HEK293 (cell line): ENCODE results near the gene RBM4B.

Source experiments
- CTCF ChIA-PET: fragments of 350-600 bp; formaldehyde crosslinking; extraction: SDS; loops from one replicate; lab custom pipeline; 2021; ENCODE audit warnings: antibody characterized with exemption; lab: Yijun Ruan, JAX
- POLR2A ChIA-PET: fragments of 300-600 bp; formaldehyde crosslinking; extraction: SDS; loops from one replicate; lab custom pipeline; 2020; ENCODE audit warnings: antibody characterized with exemption, inconsistent platforms; lab: Yijun Ruan, JAX
- H3K27ac ChIP-seq: fragments of 200-500 bp; sonication (Bioruptor generic); 2 replicates; pipeline ENCODE4 v1.5.1; 2014; ENCODE audit warnings: low read depth, low read length, control low read depth, inconsistent platforms; ENCODE audit errors: extremely low read depth
- H3K36me3 ChIP-seq, 2 experiments: fragments of 200-500 bp in 1 of 2; sonication (Bioruptor generic) in 1 of 2; 1 replicate in 1 of 2; 2 replicates in 1 of 2; pipeline ENCODE4 v1.5.1; 2014 to 2017; ENCODE audit warnings: inconsistent platforms in 2 of 2, low read length in 2 of 2; ENCODE audit not compliant: control insufficient read depth in 2 of 2, insufficient read depth in 1 of 2
- H3K4me1 ChIP-seq: fragments of 200-500 bp; sonication (Bioruptor generic); 2 replicates; pipeline ENCODE4 v1.5.1; 2014; ENCODE audit warnings: mild to moderate bottlenecking, low read length, inconsistent platforms; ENCODE audit not compliant: control insufficient read depth, insufficient read depth
- H3K4me3 ChIP-seq: 2 replicates; pipeline ENCODE4 v1.5.1; 2011; ENCODE audit warnings: low read depth, mild to moderate bottlenecking, control low read depth, low read length, moderate library complexity
- H3K9me3 ChIP-seq: fragments of 200-500 bp; sonication (Bioruptor generic); 2 replicates; pipeline ENCODE4 v1.5.1; 2014; ENCODE audit warnings: low read depth, low read length, inconsistent platforms; ENCODE audit not compliant: control insufficient read depth, insufficient read depth
- FEZF1 ChIP-seq: fragments of 450-650 bp; formaldehyde crosslinking; IDR thresholded peaks from 2 replicates; pipeline ENCODE4 v1.5.1; 2016; ENCODE audit warnings: missing biosample characterization, missing genetic modification characterization
- HOXC10 ChIP-seq: sonication (generic); formaldehyde crosslinking; IDR thresholded peaks from 2 replicates; pipeline ENCODE4 v1.8.1; 2023; ENCODE audit warnings: mild to moderate bottlenecking, missing genetic modification reagents
- IKZF3 ChIP-seq: fragments of 450-650 bp; IDR thresholded peaks from 2 replicates; pipeline ENCODE4 v1.5.0; 2018; ENCODE audit warnings: missing biosample characterization, mild to moderate bottlenecking, missing genetic modification characterization, moderate library complexity
- KLF7 ChIP-seq: fragments of 450-650 bp; formaldehyde crosslinking; IDR thresholded peaks from 2 replicates; pipeline ENCODE4 v1.5.1; 2016; ENCODE audit warnings: missing biosample characterization, missing genetic modification characterization, borderline replicate concordance
- SCRT1 ChIP-seq: fragments of 450-650 bp; formaldehyde crosslinking; IDR thresholded peaks from 2 replicates; pipeline ENCODE4 v1.5.1; 2016; ENCODE audit warnings: missing biosample characterization, missing genetic modification characterization, borderline replicate concordance
- SCRT2 ChIP-seq: fragments of 450-650 bp; formaldehyde crosslinking; IDR thresholded peaks from 2 replicates; pipeline ENCODE4 v1.5.1; 2016; ENCODE audit warnings: missing biosample characterization, missing genetic modification characterization
- ZNF571 ChIP-seq: fragments of 450-650 bp; formaldehyde crosslinking; IDR thresholded peaks from 2 replicates; pipeline ENCODE4 v1.5.0; 2017; ENCODE audit warnings: missing biosample characterization, missing genetic modification characterization
- TF ChIP-seq, protein P1 (sequence below): fragments of 450-650 bp; formaldehyde crosslinking; IDR thresholded peaks from 2 replicates; pipeline ENCODE4 v1.5.1; 2016; ENCODE audit warnings: missing biosample characterization, missing genetic modification characterization
- TF ChIP-seq, protein P2 (sequence below): fragments of 450-650 bp; formaldehyde crosslinking; IDR thresholded peaks from 2 replicates; pipeline ENCODE4 v1.5.1; 2016; ENCODE audit warnings: missing biosample characterization, missing genetic modification characterization, borderline replicate concordance
- TF ChIP-seq, protein P3 (sequence below): fragments of 450-650 bp; formaldehyde crosslinking; IDR thresholded peaks from 2 replicates; pipeline ENCODE4 v1.5.1; 2017; ENCODE audit warnings: missing biosample characterization, missing genetic modification characterization

The RBM4B gene

DNA sequence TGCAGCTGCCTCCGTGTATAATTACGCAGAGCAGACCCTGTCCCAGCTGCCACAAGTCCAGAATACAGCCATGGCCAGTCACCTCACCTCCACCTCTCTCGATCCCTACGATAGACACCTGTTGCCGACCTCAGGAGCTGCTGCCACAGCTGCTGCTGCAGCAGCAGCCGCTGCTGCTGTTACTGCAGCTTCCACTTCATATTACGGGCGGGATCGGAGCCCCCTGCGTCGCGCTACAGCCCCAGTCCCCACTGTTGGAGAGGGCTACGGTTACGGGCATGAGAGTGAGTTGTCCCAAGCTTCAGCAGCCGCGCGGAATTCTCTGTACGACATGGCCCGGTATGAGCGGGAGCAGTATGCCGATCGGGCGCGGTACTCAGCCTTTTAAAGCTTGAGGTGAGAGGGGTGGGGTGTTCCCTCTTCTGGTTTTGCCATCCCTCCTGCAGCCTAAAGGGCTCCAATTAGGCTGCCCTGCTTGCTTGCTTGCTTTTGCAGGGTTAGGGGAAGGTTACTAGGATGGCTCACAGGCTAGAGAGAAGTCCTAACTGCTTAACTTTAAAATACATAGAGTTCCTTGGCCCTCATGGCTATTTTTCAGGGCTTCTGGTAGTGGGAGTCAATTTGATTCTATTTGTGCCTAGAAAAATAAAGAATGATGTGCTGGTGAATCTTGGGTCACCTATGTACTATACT lies 33.8 kb downstream of the RBM4B start:
- Histone ChIP-seq H3K36me3 (peaks cover 10 to 95% of the 10 kb centered on the region in 2 experiments), H3K4me3 (no peak overlapping the region), H3K4me1 (no peaks in the 10 kb centered on the region), H3K27ac (no peak overlapping the region), H3K9me3 (no peaks in the 10 kb centered on the region)
- CTCF ChIA-PET: interaction anchor here (1.2 kb wide), 1 partner anchor 35 kb away, joined by 5 read pairs; no protein-coding TSS in a partner anchor
- POLR2A ChIA-PET: interaction anchor here (1.3 to 3.6 kb wide), 2 partner anchors 9 to 27 kb away, joined by 4 to 17 read pairs; partner anchors contain the start of gene RBM14
- TF ChIP-seq, protein P1, sequence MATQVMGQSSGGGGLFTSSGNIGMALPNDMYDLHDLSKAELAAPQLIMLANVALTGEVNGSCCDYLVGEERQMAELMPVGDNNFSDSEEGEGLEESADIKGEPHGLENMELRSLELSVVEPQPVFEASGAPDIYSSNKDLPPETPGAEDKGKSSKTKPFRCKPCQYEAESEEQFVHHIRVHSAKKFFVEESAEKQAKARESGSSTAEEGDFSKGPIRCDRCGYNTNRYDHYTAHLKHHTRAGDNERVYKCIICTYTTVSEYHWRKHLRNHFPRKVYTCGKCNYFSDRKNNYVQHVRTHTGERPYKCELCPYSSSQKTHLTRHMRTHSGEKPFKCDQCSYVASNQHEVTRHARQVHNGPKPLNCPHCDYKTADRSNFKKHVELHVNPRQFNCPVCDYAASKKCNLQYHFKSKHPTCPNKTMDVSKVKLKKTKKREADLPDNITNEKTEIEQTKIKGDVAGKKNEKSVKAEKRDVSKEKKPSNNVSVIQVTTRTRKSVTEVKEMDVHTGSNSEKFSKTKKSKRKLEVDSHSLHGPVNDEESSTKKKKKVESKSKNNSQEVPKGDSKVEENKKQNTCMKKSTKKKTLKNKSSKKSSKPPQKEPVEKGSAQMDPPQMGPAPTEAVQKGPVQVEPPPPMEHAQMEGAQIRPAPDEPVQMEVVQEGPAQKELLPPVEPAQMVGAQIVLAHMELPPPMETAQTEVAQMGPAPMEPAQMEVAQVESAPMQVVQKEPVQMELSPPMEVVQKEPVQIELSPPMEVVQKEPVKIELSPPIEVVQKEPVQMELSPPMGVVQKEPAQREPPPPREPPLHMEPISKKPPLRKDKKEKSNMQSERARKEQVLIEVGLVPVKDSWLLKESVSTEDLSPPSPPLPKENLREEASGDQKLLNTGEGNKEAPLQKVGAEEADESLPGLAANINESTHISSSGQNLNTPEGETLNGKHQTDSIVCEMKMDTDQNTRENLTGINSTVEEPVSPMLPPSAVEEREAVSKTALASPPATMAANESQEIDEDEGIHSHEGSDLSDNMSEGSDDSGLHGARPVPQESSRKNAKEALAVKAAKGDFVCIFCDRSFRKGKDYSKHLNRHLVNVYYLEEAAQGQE (tag by site-specific recombination): no peak
- TF ChIP-seq SCRT2 (tag by site-specific recombination): peak; percentile 82

DNA sequence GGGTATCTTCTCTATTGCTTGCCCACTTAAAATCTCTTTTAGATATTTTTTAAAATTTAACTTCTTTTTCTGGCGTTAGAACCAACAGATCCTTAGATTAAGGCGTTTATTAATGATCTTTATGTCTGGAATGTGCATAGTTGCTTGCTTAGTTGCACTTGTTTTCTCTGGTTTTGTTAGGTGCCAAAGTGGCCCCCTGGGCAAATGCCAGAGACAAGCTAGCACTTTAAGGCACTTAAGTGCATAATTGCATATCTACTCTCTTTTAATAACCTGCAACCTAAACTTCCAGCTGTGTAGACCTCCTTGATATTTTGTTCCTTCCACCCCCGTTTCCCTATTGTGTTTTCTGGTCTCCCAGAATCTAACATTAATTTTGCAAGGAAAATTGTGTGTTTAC lies 35.9 kb downstream of the RBM4B start:
- Histone ChIP-seq H3K9me3 (no peaks in the 10 kb centered on the region), H3K36me3 (peaks cover 5 to 82% of the 10 kb centered on the region in 2 experiments), H3K4me1 (no peaks in the 10 kb centered on the region; the same call in 1 of the 2 replicates), H3K4me3 (peak overlapping the region; percentile 62), H3K27ac (no peak overlapping the region)
- TF ChIP-seq IKZF3 (tag by site-specific recombination) (no peak), FEZF1 (tag by site-specific recombination) (peak; percentile 21; the same call in 1 of the 2 replicates), HOXC10 (no peak), KLF7 (no peak), ZNF571 (tag by site-specific recombination) (no peak), SCRT1 (tag by site-specific recombination) (no peak)
- TF ChIP-seq, protein P2, sequence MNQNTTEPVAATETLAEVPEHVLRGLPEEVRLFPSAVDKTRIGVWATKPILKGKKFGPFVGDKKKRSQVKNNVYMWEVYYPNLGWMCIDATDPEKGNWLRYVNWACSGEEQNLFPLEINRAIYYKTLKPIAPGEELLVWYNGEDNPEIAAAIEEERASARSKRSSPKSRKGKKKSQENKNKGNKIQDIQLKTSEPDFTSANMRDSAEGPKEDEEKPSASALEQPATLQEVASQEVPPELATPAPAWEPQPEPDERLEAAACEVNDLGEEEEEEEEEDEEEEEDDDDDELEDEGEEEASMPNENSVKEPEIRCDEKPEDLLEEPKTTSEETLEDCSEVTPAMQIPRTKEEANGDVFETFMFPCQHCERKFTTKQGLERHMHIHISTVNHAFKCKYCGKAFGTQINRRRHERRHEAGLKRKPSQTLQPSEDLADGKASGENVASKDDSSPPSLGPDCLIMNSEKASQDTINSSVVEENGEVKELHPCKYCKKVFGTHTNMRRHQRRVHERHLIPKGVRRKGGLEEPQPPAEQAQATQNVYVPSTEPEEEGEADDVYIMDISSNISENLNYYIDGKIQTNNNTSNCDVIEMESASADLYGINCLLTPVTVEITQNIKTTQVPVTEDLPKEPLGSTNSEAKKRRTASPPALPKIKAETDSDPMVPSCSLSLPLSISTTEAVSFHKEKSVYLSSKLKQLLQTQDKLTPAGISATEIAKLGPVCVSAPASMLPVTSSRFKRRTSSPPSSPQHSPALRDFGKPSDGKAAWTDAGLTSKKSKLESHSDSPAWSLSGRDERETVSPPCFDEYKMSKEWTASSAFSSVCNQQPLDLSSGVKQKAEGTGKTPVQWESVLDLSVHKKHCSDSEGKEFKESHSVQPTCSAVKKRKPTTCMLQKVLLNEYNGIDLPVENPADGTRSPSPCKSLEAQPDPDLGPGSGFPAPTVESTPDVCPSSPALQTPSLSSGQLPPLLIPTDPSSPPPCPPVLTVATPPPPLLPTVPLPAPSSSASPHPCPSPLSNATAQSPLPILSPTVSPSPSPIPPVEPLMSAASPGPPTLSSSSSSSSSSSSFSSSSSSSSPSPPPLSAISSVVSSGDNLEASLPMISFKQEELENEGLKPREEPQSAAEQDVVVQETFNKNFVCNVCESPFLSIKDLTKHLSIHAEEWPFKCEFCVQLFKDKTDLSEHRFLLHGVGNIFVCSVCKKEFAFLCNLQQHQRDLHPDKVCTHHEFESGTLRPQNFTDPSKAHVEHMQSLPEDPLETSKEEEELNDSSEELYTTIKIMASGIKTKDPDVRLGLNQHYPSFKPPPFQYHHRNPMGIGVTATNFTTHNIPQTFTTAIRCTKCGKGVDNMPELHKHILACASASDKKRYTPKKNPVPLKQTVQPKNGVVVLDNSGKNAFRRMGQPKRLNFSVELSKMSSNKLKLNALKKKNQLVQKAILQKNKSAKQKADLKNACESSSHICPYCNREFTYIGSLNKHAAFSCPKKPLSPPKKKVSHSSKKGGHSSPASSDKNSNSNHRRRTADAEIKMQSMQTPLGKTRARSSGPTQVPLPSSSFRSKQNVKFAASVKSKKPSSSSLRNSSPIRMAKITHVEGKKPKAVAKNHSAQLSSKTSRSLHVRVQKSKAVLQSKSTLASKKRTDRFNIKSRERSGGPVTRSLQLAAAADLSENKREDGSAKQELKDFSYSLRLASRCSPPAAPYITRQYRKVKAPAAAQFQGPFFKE (tag by site-specific recombination): no peak
- TF ChIP-seq, protein P3, sequence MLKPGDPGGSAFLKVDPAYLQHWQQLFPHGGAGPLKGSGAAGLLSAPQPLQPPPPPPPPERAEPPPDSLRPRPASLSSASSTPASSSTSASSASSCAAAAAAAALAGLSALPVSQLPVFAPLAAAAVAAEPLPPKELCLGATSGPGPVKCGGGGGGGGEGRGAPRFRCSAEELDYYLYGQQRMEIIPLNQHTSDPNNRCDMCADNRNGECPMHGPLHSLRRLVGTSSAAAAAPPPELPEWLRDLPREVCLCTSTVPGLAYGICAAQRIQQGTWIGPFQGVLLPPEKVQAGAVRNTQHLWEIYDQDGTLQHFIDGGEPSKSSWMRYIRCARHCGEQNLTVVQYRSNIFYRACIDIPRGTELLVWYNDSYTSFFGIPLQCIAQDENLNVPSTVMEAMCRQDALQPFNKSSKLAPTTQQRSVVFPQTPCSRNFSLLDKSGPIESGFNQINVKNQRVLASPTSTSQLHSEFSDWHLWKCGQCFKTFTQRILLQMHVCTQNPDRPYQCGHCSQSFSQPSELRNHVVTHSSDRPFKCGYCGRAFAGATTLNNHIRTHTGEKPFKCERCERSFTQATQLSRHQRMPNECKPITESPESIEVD (tag by site-specific recombination): peak; percentile 24; the same call in 1 of the 2 replicates
- CTCF ChIA-PET: interaction anchor here (0.6 to 1.7 kb wide), 2 partner anchors 63 to 158 kb away, joined by 3 read pairs; no protein-coding TSS in a partner anchor
- POLR2A ChIA-PET: interaction anchor here (0.5 to 5.9 kb wide), 3 partner anchors 25 to 48 kb away, joined by 7 to 98 read pairs (median 38); partner anchors contain the start of genes RBM14 and RBM4B
